Measurements from ENCODE around the gene CIZ1. TPM values are rescaled to one million over a fixed set of nuclear protein-coding genes. Genes with fewer than 3 reads are reported as not detected.

The CIZ1 gene
- total and polyA plus RNA-seq, 2 experiments from 2014 or later: 48.5 to 73.1 TPM

- no peaks in the 10 kb centered on the region for H3K27me3 ChIP-seq (replicated peaks; ENCODE audit: insufficient read depth)
- H3K4me1 ChIP-seq (ENCODE audit: insufficient read depth): no peaks in the 10 kb centered on the region
- no peaks in the 10 kb centered on the region for H3F3A ChIP-seq (ENCODE audit: insufficient read depth)
- no peak overlapping the region for H3K4me2 ChIP-seq (ENCODE audit: unreplicated experiment)
- in situ Hi-C loops (cut with MboI): no loop called here
- no peaks in the 10 kb centered on the region for H3K9me3 ChIP-seq (ENCODE audit: low read depth)
- H3K9ac ChIP-seq: no peak overlapping the region
- DNase-seq: no peak
- 81 to 85% methylated on average over 12 of the region's 13 CpGs for WGBS, 2 experiments (ENCODE audit: low coverage in 1 of 2, low lambda C conversion rate in 2 of 2, missing lambda C conversion rate in 2 of 2)
- H3K36me3 ChIP-seq (ENCODE audit: low read depth): no peaks in the 10 kb centered on the region
- H3K4me3 ChIP-seq: no peak overlapping the region
- no peak for TF ChIP-seq EZH2phosphoT487 (IDR thresholded peaks at IDR 0.05; ENCODE audit: insufficient read depth, low read depth)
- no peak for TF ChIP-seq EZH2 (IDR thresholded peaks at IDR 0.05; ENCODE audit: insufficient read depth, poor library complexity, severe bottlenecking)
- no peaks in the 10 kb centered on the region for H3K79me2 ChIP-seq (ENCODE audit: insufficient read depth)
- H3K27ac ChIP-seq: no peak overlapping the region
- no peaks in the 10 kb centered on the region for H3K9me2 ChIP-seq (ENCODE audit: insufficient read depth)
- H2AFZ ChIP-seq: no peak overlapping the region
- no peaks in the 10 kb centered on the region for H4K20me1 ChIP-seq (ENCODE audit: insufficient read depth)
Observed at GRCh38 chr9:128152133-128153059, 39.0 kb downstream of the CIZ1 start.

- no peaks in the 10 kb centered on the region for H3K36me3 ChIP-seq (ENCODE audit: low read depth)
- no peak overlapping the region for H3K9ac ChIP-seq
- no peaks in the 10 kb centered on the region for H3F3A ChIP-seq (ENCODE audit: insufficient read depth)
- no peaks in the 10 kb centered on the region for H3K9me2 ChIP-seq (ENCODE audit: insufficient read depth)
- H2AFZ ChIP-seq: no peak overlapping the region
- H3K4me3 ChIP-seq: no peak overlapping the region
- no peaks in the 10 kb centered on the region for H3K79me2 ChIP-seq (ENCODE audit: insufficient read depth)
- 72 to 81% methylated on average over 8 to 18 of the region's 18 CpGs for WGBS, 2 experiments (ENCODE audit: low coverage in 1 of 2, low lambda C conversion rate in 2 of 2, missing lambda C conversion rate in 2 of 2)
- no peaks in the 10 kb centered on the region for H3K9me3 ChIP-seq (ENCODE audit: low read depth)
- H3K27ac ChIP-seq: no peak overlapping the region
- DNase-seq: no peak
- no peak for TF ChIP-seq EZH2phosphoT487 (IDR thresholded peaks at IDR 0.05; ENCODE audit: insufficient read depth, low read depth)
- no peaks in the 10 kb centered on the region for H3K4me1 ChIP-seq (ENCODE audit: insufficient read depth)
- H3K4me2 ChIP-seq (ENCODE audit: unreplicated experiment): no peak overlapping the region
- no peaks in the 10 kb centered on the region for H4K20me1 ChIP-seq (ENCODE audit: insufficient read depth)
- in situ Hi-C loops (cut with MboI): no loop called here
- H3K27me3 ChIP-seq (replicated peaks; ENCODE audit: insufficient read depth): no peaks in the 10 kb centered on the region
Observed at GRCh38 chr9:128151309-128152132, 39.9 kb downstream of the CIZ1 start.

GRCh38 chr9:128150594-128151308, 40.6 kb downstream of the CIZ1 start:
- Histone ChIP-seq H2AFZ (no peak overlapping the region; the same call in 1 of the 2 replicates), H3K9ac (no peak overlapping the region), H3K36me3 (ENCODE audit: low read depth) (no peaks in the 10 kb centered on the region), H3K4me2 (ENCODE audit: unreplicated experiment) (no peak overlapping the region), H3K27me3 (replicated peaks; ENCODE audit: insufficient read depth) (no peaks in the 10 kb centered on the region), H3K4me1 (ENCODE audit: insufficient read depth) (no peaks in the 10 kb centered on the region), H3K4me3 (no peak overlapping the region), H3F3A (ENCODE audit: insufficient read depth) (no peaks in the 10 kb centered on the region), H3K79me2 (ENCODE audit: insufficient read depth) (no peaks in the 10 kb centered on the region), H3K27ac (no peak overlapping the region), H3K9me2 (ENCODE audit: insufficient read depth) (no peaks in the 10 kb centered on the region), H3K9me3 (ENCODE audit: low read depth) (no peaks in the 10 kb centered on the region), H4K20me1 (ENCODE audit: insufficient read depth) (no peaks in the 10 kb centered on the region)
- TF ChIP-seq EZH2phosphoT487 (IDR thresholded peaks at IDR 0.05; ENCODE audit: insufficient read depth, low read depth) (no peak), EZH2 (IDR thresholded peaks at IDR 0.05; ENCODE audit: insufficient read depth, poor library complexity, severe bottlenecking) (no peak)
- WGBS, 2 experiments (ENCODE audit: low coverage in 1 of 2, low lambda C conversion rate in 2 of 2, missing lambda C conversion rate in 2 of 2): 74 to 76% methylated on average over 17 to 19 of the region's 19 CpGs
- in situ Hi-C loops (cut with MboI): no loop called here
- DNase-seq: no peak

GRCh38 chr9:128149951-128150593, 41.3 kb downstream of the CIZ1 start:
- Histone ChIP-seq H3K4me1 (ENCODE audit: insufficient read depth) (no peaks in the 10 kb centered on the region), H3F3A (ENCODE audit: insufficient read depth) (no peaks in the 10 kb centered on the region), H3K4me3 (no peak overlapping the region), H3K4me2 (ENCODE audit: unreplicated experiment) (no peak overlapping the region), H3K9me3 (ENCODE audit: low read depth) (no peaks in the 10 kb centered on the region), H2AFZ (no peak overlapping the region; the same call in 1 of the 2 replicates), H3K79me2 (ENCODE audit: insufficient read depth) (no peaks in the 10 kb centered on the region), H3K36me3 (ENCODE audit: low read depth) (no peaks in the 10 kb centered on the region), H4K20me1 (ENCODE audit: insufficient read depth) (no peaks in the 10 kb centered on the region), H3K9me2 (ENCODE audit: insufficient read depth) (no peaks in the 10 kb centered on the region), H3K9ac (no peak overlapping the region), H3K27ac (no peak overlapping the region), H3K27me3 (replicated peaks; ENCODE audit: insufficient read depth) (no peaks in the 10 kb centered on the region)
- in situ Hi-C loops (cut with MboI): no loop called here
- DNase-seq: no peak
- 65 to 66% methylated on average over 11 of the region's 11 CpGs for WGBS, 2 experiments (ENCODE audit: low coverage in 1 of 2, low lambda C conversion rate in 2 of 2, missing lambda C conversion rate in 2 of 2)
- no peak for TF ChIP-seq EZH2phosphoT487 (IDR thresholded peaks at IDR 0.05; ENCODE audit: insufficient read depth, low read depth)
- TF ChIP-seq EZH2 (IDR thresholded peaks at IDR 0.05; ENCODE audit: insufficient read depth, poor library complexity, severe bottlenecking): no peak
